GM12865 (cell line): ENCODE results near the gene HNRNPLL.
A peak's percentile ranks its signal among the peaks of the same experiment; 100 is the strongest.
"Not testable (repeated sequence)": the region's sequence is repeated elsewhere in the genome, so short reads cannot be mapped to it uniquely, and the experiment has no call there.

ENCODE experiments used
- DNase-seq: peaks from one replicate; pipeline ENCODE4 v3.0.0; 2010; ENCODE audit warnings: low read depth
- H3K4me3 ChIP-seq: 2 replicates; pipeline ENCODE4 v1.5.1; 2011; ENCODE audit warnings: mild to moderate bottlenecking, low read depth, low read length, control low read depth
- TF ChIP-seq, protein P1 (sequence below): IDR thresholded peaks from 2 replicates; pipeline ENCODE4 v1.5.1; 2011; ENCODE audit warnings: low read length, control low read depth, low read depth, inconsistent platforms; ENCODE audit not compliant: insufficient read depth; ENCODE audit errors: missing control alignments

HNRNPLL gene

DNA sequence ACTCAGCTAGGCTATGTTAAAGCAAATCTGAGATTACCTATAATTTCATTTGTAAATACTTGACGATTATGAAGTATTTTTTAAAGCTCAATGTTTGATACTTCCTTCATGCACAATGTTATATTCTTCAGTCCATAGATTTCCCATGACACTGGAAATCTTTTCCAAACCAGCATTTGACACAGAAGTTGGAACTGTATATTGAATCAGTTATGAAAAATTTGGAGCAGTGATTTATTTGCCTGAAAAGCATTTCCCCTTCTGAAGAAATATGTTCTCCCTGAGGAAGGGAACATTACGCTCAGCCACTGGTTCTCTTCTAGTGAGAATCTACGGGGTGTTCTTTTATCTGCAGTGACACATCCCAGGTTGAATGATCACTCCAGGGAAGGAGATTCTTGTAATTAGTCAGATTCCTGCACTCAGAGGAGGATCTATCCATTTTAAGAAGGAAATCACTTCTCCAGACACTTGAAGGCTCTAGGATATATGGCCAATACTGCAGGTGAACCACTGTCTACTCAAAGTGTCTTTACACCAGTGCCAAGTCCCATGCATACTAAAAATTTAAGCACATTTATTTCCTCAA, 64.7 kb downstream of the HNRNPLL start:
- TF ChIP-seq, protein P1, sequence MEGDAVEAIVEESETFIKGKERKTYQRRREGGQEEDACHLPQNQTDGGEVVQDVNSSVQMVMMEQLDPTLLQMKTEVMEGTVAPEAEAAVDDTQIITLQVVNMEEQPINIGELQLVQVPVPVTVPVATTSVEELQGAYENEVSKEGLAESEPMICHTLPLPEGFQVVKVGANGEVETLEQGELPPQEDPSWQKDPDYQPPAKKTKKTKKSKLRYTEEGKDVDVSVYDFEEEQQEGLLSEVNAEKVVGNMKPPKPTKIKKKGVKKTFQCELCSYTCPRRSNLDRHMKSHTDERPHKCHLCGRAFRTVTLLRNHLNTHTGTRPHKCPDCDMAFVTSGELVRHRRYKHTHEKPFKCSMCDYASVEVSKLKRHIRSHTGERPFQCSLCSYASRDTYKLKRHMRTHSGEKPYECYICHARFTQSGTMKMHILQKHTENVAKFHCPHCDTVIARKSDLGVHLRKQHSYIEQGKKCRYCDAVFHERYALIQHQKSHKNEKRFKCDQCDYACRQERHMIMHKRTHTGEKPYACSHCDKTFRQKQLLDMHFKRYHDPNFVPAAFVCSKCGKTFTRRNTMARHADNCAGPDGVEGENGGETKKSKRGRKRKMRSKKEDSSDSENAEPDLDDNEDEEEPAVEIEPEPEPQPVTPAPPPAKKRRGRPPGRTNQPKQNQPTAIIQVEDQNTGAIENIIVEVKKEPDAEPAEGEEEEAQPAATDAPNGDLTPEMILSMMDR, result no peak
- DNase-seq, result no peak
- H3K4me3 ChIP-seq, result no peak overlapping the region

GRCh38 chr2:38537296-38537695, 65.4 kb downstream of the HNRNPLL start:
- not testable (repeated sequence) for H3K4me3 ChIP-seq, DNase-seq

GRCh38 chr2:38535744-38536506, 66.8 kb downstream of the HNRNPLL start:
- H3K4me3 ChIP-seq, result peak overlapping the region; percentile 37
- TF ChIP-seq, protein P1, result peak; percentile 95
- peak; percentile 80 for DNase-seq

- TF ChIP-seq, protein P1, result no peak
- H3K4me3 ChIP-seq, result no peak overlapping the region
- DNase-seq, result no peak
These were observed 67.4 kb downstream of the HNRNPLL start for GRCh38 chr2:38535404-38535743.

DNA sequence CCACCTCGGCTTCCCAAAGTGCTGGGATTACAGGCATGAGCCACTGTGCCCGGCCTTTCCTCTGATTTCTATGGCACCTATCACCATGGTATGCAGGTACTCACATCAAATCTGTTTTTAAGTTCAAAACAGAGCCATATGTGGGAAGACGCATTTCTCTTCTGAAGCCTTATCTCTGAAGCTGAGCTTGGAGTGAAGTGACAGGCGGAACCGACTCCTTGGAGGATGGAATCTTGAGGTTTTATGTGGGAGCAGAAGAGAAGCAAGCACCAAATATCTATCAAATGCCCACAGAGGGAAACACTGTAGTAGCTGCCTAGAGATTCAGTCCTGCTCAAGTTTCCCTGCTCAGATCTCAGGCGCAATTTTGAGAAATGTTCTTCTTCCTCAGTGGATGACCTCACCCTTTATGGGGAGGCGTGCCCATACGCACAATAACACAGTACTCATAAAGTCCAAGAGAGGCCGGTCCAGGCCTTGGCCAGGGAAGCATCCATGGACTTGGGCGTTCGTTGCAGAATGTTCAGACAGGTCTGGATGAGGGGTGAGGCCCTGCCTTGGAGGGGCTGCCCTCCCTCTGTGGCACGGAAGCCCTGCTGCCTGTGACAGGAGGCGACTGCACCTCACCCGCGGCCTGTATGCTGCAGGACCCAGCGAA, 67.9 kb downstream of the HNRNPLL start:
- DNase-seq, result no peak
- no peak overlapping the region for H3K4me3 ChIP-seq
- TF ChIP-seq, protein P1, result no peak

- no peak for DNase-seq
- TF ChIP-seq, protein P1, result no peak
These were observed 68.8 kb downstream of the HNRNPLL start for GRCh38 chr2:38533757-38534545.

DNA sequence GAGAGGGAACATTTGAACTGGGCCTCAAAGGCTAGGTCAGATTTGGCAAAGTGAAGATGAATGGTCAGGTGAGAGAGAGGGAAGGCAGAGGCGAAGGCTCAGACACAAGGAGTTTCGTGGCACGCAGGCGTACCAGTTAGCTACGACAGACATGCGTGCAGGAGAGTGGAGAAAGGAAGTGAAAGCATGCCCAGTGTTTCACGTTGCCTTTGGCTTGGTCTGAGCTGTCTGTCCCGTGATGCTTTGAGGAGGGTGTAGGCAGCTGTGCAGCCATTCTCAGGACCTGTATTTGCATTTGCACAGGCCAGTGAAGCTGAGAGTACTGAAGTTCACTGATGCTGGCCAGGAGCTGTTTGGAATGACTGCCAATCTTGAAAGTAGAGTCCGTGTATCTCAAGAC, 69.5 kb downstream of the HNRNPLL start:
- no peak overlapping the region for H3K4me3 ChIP-seq
- peak; percentile 91 for DNase-seq
- TF ChIP-seq, protein P1, result no peak

More at GRCh38 chr2:38533757-38534545, 68.8 kb downstream of the HNRNPLL start:
- H3K4me3 ChIP-seq, result no peak overlapping the region; the same call in 1 of the 2 replicates
